ENCODE measurements around the gene TESK1. TPM values are rescaled to one million over a fixed set of nuclear protein-coding genes. Genes with fewer than 3 reads are reported as not detected.
"Not testable (repeated sequence)": the region's sequence is repeated elsewhere in the genome, so short reads cannot be mapped to it uniquely, and the experiment has no call there.

TESK1 gene
- polyA plus RNA-seq, 1 donor, result 53.3 TPM

DNA sequence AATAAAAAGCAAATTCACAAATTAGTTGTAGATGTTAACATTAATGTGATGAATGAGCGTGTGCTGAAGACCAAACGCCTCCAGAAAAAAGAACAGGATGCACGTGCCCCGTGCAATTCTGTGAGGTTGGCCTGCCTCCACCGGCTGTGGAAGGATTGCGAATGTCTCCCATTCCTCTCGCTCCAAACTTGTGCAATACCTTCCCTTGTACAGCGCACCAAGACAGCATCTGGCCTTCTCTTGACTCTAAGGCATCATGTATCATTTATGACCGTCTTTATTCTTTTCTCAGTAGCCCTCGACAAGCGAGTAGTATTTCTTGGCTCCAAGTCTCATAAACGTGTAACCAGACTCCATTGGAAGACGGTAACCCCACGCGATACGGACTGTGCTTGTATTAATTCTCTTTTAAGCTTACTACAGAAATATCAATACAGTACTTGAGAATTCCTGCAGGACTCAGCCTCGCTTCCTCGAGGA is 1.5 kb upstream of the TESK1 start:
- peak in 1 of 2 donors; percentile 36 for DNase-seq
- Histone ChIP-seq H3K9me3 (ENCODE audit: control insufficient read depth, low read depth, low read length) (peaks cover 4% of the 10 kb centered on the region), H3K4me1 (ENCODE audit: control insufficient read depth, insufficient read depth, low read length) (peaks cover 32% of the 10 kb centered on the region), H3K36me3 (ENCODE audit: control insufficient read depth, insufficient read depth, low read length) (peaks cover 19% of the 10 kb centered on the region), H3K27ac (ENCODE audit: low read length) (peak overlapping the region; percentile 92), H3K27me3 (ENCODE audit: control insufficient read depth, insufficient read depth, low read length) (no peaks in the 10 kb centered on the region), H3K4me3 (ENCODE audit: low read length) (peak overlapping the region; percentile 37)
- WGBS (ENCODE audit: insufficient coverage, low lambda C conversion rate), result no CpG with 5 or more reads among the region's 18 CpGs

DNA sequence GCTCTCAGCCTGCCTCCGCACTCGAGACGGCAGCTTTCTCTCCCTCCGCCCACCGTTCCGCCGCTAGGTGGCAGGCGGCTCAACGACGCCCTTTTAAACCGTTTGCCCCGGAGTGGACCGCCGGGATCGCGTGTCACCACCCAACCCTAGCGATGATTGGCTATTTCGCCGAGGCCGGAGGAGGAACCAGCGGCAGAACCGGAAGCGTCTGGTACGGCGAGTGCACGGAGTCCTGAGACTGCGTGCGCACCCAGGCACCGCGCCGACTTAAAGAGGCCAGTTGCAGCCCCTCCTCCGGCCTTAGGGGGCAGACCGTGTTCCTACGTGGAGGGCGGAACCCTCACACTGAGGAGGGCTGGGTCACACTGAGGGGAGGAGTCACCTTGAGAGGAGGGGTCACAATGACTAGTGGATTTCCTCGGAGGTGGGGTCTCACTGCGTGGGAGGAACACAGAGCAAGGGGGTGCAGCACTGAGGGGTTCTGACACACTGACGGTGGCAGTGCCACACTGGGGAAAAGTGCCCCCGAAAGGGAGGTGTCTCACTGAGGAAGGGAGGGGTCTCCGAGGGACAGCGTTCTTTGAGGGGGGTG is 980 bp upstream of the TESK1 start:
- H3K36me3 ChIP-seq (ENCODE audit: control insufficient read depth, insufficient read depth, low read length), result peaks cover 24% of the 10 kb centered on the region
- H3K4me1 ChIP-seq (ENCODE audit: control insufficient read depth, insufficient read depth, low read length), result peaks cover 28% of the 10 kb centered on the region
- peak overlapping the region; percentile 77 for H3K4me3 ChIP-seq (ENCODE audit: low read length)
- DNase-seq, result peak; percentile 100
- H3K27ac ChIP-seq (ENCODE audit: low read length), result peak overlapping the region; percentile 93
- no CpG with 5 or more reads among the region's 41 CpGs for WGBS (ENCODE audit: insufficient coverage, low lambda C conversion rate)
- H3K9me3 ChIP-seq (ENCODE audit: control insufficient read depth, low read depth, low read length), result no peaks in the 10 kb centered on the region
- H3K27me3 ChIP-seq (ENCODE audit: control insufficient read depth, insufficient read depth, low read length), result no peaks in the 10 kb centered on the region

DNA sequence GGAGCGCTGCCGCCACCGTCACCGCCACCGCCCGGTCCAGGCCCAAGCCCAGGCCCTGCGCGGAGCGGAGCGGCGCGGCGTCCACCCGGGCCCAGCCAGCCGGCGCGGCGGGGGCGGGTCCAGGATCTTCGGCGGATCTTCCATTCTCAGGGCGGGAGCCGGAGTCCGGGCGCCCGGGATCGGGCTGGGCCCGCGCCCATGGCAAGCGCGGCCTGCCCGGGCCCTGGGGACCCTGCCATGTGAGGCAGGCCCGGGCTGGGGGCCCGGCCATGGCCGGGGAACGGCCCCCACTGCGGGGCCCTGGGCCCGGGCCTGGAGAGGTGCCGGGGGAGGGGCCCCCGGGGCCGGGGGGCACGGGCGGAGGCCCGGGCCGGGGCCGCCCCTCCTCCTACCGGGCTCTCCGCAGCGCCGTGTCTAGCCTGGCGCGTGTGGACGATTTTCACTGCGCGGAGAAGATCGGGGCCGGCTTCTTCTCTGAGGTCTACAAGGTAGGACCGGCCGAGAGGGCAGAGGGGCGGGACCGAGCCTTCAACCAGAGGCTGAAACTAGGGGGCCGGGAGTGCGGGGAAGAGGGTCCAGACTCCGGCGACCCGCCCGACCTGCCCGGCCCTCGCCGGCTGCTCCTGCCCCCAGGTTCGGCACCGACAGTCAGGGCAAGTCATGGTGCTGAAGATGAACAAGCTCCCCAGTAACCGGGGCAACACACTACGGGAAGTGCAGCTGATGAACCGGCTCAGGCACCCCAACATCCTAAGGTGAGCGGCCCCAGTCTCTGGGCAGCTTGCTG is 482 bp downstream of the TESK1 start:
- peak overlapping the region; percentile 85 for H3K4me3 ChIP-seq (ENCODE audit: low read length)
- H3K36me3 ChIP-seq (ENCODE audit: control insufficient read depth, insufficient read depth, low read length), result peaks cover 38% of the 10 kb centered on the region
- H3K27me3 ChIP-seq (ENCODE audit: control insufficient read depth, insufficient read depth, low read length), result no peaks in the 10 kb centered on the region
- peak; percentile 20 to 64 for DNase-seq
- H3K27ac ChIP-seq (ENCODE audit: low read length), result peak overlapping the region; percentile 52
- no peaks in the 10 kb centered on the region for H3K9me3 ChIP-seq (ENCODE audit: control insufficient read depth, low read depth, low read length)
- H3K4me1 ChIP-seq (ENCODE audit: control insufficient read depth, insufficient read depth, low read length), result peaks cover 20% of the 10 kb centered on the region
- WGBS (ENCODE audit: insufficient coverage, low lambda C conversion rate), result no CpG with 5 or more reads among the region's 76 CpGs

DNA sequence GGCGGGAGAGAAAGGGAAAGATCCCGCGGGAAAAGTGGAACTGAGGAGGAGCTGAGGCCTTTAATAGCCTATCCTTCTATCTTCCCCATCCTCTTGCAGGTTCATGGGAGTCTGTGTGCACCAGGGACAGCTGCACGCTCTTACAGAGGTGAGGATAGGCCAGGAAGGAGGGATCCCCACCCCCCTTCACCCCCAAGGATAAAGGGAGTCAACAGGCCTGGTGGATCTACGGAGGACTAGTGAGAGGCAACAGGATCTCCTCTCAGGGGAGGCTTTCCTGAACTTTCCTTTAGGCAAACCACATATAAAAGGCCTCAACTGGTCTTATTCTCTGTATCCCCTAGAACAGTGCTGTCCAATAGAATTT is 1.1 kb downstream of the TESK1 start:
- peak overlapping the region; percentile 85 for H3K4me3 ChIP-seq (ENCODE audit: low read length)
- H3K36me3 ChIP-seq (ENCODE audit: control insufficient read depth, insufficient read depth, low read length), result peaks cover 38% of the 10 kb centered on the region
- no peaks in the 10 kb centered on the region for H3K9me3 ChIP-seq (ENCODE audit: control insufficient read depth, low read depth, low read length)
- H3K27ac ChIP-seq (ENCODE audit: low read length), result peak overlapping the region; percentile 52
- no peaks in the 10 kb centered on the region for H3K27me3 ChIP-seq (ENCODE audit: control insufficient read depth, insufficient read depth, low read length)
- DNase-seq, result no peak
- H3K4me1 ChIP-seq (ENCODE audit: control insufficient read depth, insufficient read depth, low read length), result peaks cover 20% of the 10 kb centered on the region
- no CpG with 5 or more reads among the region's 5 CpGs for whole genome bisulfite sequencing (ENCODE audit: insufficient coverage, low lambda C conversion rate)

GRCh38 chr9:35606726-35607125 is 1.7 kb downstream of the TESK1 start:
- H3K4me1 ChIP-seq (ENCODE audit: control insufficient read depth, insufficient read depth, low read length), result peaks cover 20% of the 10 kb centered on the region
- H3K36me3 ChIP-seq (ENCODE audit: control insufficient read depth, insufficient read depth, low read length), result peaks cover 38% of the 10 kb centered on the region
- H3K4me3 ChIP-seq (ENCODE audit: low read length), result no peak overlapping the region
- H3K27ac ChIP-seq (ENCODE audit: low read length), result no peak overlapping the region
- no CpG with 5 or more reads among the region's 7 CpGs for WGBS (ENCODE audit: insufficient coverage, low lambda C conversion rate)
- no peaks in the 10 kb centered on the region for H3K27me3 ChIP-seq (ENCODE audit: control insufficient read depth, insufficient read depth, low read length)
- DNase-seq, result no peak
- H3K9me3 ChIP-seq (ENCODE audit: control insufficient read depth, low read depth, low read length), result no peaks in the 10 kb centered on the region

DNA sequence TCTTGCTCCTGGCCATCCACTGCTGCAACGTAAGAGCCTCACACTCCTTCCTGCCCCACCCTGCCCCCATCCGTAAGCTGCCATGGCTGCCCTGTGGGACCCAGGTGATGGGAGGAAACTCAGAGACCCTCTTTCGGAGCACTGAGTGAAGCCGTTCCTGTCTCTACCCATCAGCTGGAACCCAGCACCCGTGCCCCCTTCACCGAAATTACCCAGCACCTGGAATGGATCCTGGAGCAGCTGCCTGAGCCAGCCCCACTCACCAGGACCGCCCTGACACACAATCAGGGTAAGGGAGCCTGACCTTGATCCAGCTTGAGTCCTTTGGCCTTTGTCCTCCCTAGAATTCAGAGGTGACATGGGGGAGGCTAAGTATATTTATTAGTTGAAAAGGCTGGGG is 3.2 kb downstream of the TESK1 start:
- H3K27me3 ChIP-seq (ENCODE audit: control insufficient read depth, insufficient read depth, low read length), result no peaks in the 10 kb centered on the region
- DNase-seq, result no peak
- no peaks in the 10 kb centered on the region for H3K9me3 ChIP-seq (ENCODE audit: control insufficient read depth, low read depth, low read length)
- H3K36me3 ChIP-seq (ENCODE audit: control insufficient read depth, insufficient read depth, low read length), result peaks cover 38% of the 10 kb centered on the region
- peaks cover 16% of the 10 kb centered on the region for H3K4me1 ChIP-seq (ENCODE audit: control insufficient read depth, insufficient read depth, low read length)
- H3K4me3 ChIP-seq (ENCODE audit: low read length), result no peak overlapping the region
- H3K27ac ChIP-seq (ENCODE audit: low read length), result no peak overlapping the region
- WGBS (ENCODE audit: insufficient coverage, low lambda C conversion rate), result no CpG with 5 or more reads among the region's 7 CpGs

DNA sequence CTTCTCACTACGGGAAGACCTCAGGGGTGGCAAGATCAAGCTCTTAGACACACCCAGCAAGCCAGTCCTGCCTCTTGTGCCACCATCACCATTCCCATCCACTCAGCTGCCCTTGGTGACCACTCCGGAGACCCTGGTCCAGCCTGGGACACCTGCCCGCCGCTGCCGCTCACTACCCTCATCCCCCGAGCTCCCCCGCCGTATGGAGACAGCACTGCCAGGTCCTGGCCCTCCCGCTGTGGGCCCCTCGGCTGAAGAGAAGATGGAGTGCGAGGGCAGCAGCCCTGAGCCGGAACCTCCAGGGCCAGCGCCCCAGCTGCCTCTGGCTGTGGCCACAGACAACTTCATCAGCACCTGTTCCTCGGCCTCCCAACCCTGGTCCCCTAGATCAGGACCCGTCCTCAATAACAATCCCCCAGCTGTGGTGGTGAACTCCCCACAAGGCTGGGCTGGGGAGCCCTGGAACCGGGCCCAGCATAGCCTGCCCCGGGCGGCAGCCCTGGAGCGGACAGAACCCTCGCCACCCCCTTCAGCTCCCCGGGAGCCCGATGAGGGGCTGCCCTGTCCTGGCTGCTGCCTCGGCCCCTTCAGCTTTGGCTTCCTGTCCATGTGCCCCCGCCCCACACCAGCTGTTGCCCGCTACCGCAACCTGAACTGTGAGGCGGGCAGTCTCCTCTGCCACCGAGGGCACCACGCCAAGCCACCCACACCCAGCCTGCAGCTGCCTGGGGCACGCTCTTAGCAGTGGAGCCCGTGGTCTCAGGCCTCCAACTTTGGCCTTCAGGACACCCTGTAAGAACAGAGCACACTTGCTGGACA is 4.1 kb downstream of the TESK1 start:
- no peaks in the 10 kb centered on the region for H3K9me3 ChIP-seq (ENCODE audit: control insufficient read depth, low read depth, low read length)
- H3K36me3 ChIP-seq (ENCODE audit: control insufficient read depth, insufficient read depth, low read length), result peaks cover 38% of the 10 kb centered on the region
- H3K27me3 ChIP-seq (ENCODE audit: control insufficient read depth, insufficient read depth, low read length), result no peaks in the 10 kb centered on the region
- H3K4me1 ChIP-seq (ENCODE audit: control insufficient read depth, insufficient read depth, low read length), result peaks cover 12% of the 10 kb centered on the region
- no peak overlapping the region for H3K27ac ChIP-seq (ENCODE audit: low read length)
- no CpG with 5 or more reads among the region's 31 CpGs for WGBS (ENCODE audit: insufficient coverage, low lambda C conversion rate)
- DNase-seq, result no peak
- no peak overlapping the region for H3K4me3 ChIP-seq (ENCODE audit: low read length)

- no peaks in the 10 kb centered on the region for H3K27me3 ChIP-seq (ENCODE audit: control insufficient read depth, insufficient read depth, low read length)
- H3K4me3 ChIP-seq (ENCODE audit: low read length), result no peak overlapping the region
- no peaks in the 10 kb centered on the region for H3K9me3 ChIP-seq (ENCODE audit: control insufficient read depth, low read depth, low read length)
- H3K4me1 ChIP-seq (ENCODE audit: control insufficient read depth, insufficient read depth, low read length), result peaks cover 12% of the 10 kb centered on the region
- DNase-seq, result no peak
- WGBS (ENCODE audit: insufficient coverage, low lambda C conversion rate), result no CpG with 5 or more reads among the region's 13 CpGs
- H3K36me3 ChIP-seq (ENCODE audit: control insufficient read depth, insufficient read depth, low read length), result peaks cover 38% of the 10 kb centered on the region
- no peak overlapping the region for H3K27ac ChIP-seq (ENCODE audit: low read length)
Observed at GRCh38 chr9:35609820-35610163, 4.7 kb downstream of the TESK1 start.

GRCh38 chr9:35611230-35611797 is 6.3 kb downstream of the TESK1 start:
- DNase-seq, result peak in 1 of 2 donors; percentile 23
- no peak overlapping the region for H3K27ac ChIP-seq (ENCODE audit: low read length)
- no peaks in the 10 kb centered on the region for H3K9me3 ChIP-seq (ENCODE audit: control insufficient read depth, low read depth, low read length)
- no CpG with 5 or more reads among the region's 8 CpGs for WGBS (ENCODE audit: insufficient coverage, low lambda C conversion rate)
- peaks cover 6% of the 10 kb centered on the region for H3K4me1 ChIP-seq (ENCODE audit: control insufficient read depth, insufficient read depth, low read length)
- H3K4me3 ChIP-seq (ENCODE audit: low read length), result no peak overlapping the region
- peaks cover 9% of the 10 kb centered on the region for H3K27me3 ChIP-seq (ENCODE audit: control insufficient read depth, insufficient read depth, low read length)
- H3K36me3 ChIP-seq (ENCODE audit: control insufficient read depth, insufficient read depth, low read length), result peaks cover 38% of the 10 kb centered on the region

- no CpG with 5 or more reads among the region's 4 CpGs for WGBS (ENCODE audit: insufficient coverage, low lambda C conversion rate)
- not testable (repeated sequence) for H3K4me3 ChIP-seq (ENCODE audit: low read length); DNase-seq; H3K4me1 ChIP-seq (ENCODE audit: control insufficient read depth, insufficient read depth, low read length); H3K9me3 ChIP-seq (ENCODE audit: control insufficient read depth, low read depth, low read length); H3K27ac ChIP-seq (ENCODE audit: low read length)
- Histone ChIP-seq H3K36me3 (ENCODE audit: control insufficient read depth, insufficient read depth, low read length) (peaks cover 33% of the 10 kb centered on the region), H3K27me3 (ENCODE audit: control insufficient read depth, insufficient read depth, low read length) (peaks cover 17% of the 10 kb centered on the region)
Observed at GRCh38 chr9:35612066-35612465, 7.0 kb downstream of the TESK1 start.

Measured in large intestine (tissue), 3 donors.